A549 (cell line): ENCODE results near the gene OSGEP. TPM values are rescaled to one million over a fixed set of nuclear protein-coding genes. Genes with fewer than 3 reads are reported as not detected.
A peak's percentile ranks its signal among the peaks of the same experiment; 100 is the strongest.

ENCODE experiments used
- ATOH8 ChIP-seq: fragments of 250-450 bp; sonication (Bioruptor Pico); IDR thresholded peaks from 2 replicates; pipeline ENCODE4 v1.5.0; 2020; ENCODE audit warnings: low read depth, mild to moderate bottlenecking, moderate library complexity
- CHD4 ChIP-seq: fragments of 200-600 bp; sonication (generic); IDR thresholded peaks from 2 replicates; pipeline ENCODE4 v1.6.1; 2016; ENCODE audit warnings: antibody characterized with exemption, mild to moderate bottlenecking, borderline replicate concordance
- CTCF ChIP-seq: fragments of >200 bp; sonication (Bioruptor Twin); formaldehyde crosslinking; IDR thresholded peaks from 3 replicates; pipeline ENCODE4 v1.5.1; 2016
- EHF ChIP-seq: fragments of 250-450 bp; sonication (Bioruptor Pico); IDR thresholded peaks from 2 replicates; pipeline ENCODE4 v1.5.0; 2020; ENCODE audit warnings: mild to moderate bottlenecking
- EHMT2 ChIP-seq: fragments of 200-600 bp; sonication (generic); IDR thresholded peaks from 2 replicates; pipeline ENCODE4 v1.6.1; 2016; ENCODE audit warnings: antibody characterized with exemption, low read depth, mild to moderate bottlenecking, moderate library complexity
- FOSL2 ChIP-seq, 2 experiments: fragments of 450-650 bp in 1 of 2; fragments of >200 bp in 1 of 2; sonication (Bioruptor Twin) in 1 of 2; formaldehyde crosslinking; IDR thresholded peaks; 2 replicates each; pipeline versions ENCODE4 v1.5.0 to v1.6.1; 2016 to 2020; ENCODE audit warnings: mild to moderate bottlenecking in 1 of 2, moderate library complexity in 1 of 2
- FOXS1 ChIP-seq: fragments of 250-450 bp; sonication (Bioruptor Pico); IDR thresholded peaks from 2 replicates; pipeline ENCODE4 v1.5.0; 2020; ENCODE audit warnings: mild to moderate bottlenecking, moderate library complexity
- HES2 ChIP-seq: fragments of >200 bp; sonication (Bioruptor Twin); formaldehyde crosslinking; IDR thresholded peaks from 2 replicates; pipeline ENCODE4 v1.6.1; 2016
- HEYL ChIP-seq: fragments of 250-450 bp; sonication (Bioruptor Pico); IDR thresholded peaks from 2 replicates; pipeline ENCODE4 v1.8.0; 2021; ENCODE audit warnings: mild to moderate bottlenecking, moderate library complexity
- HMGXB4 ChIP-seq: fragments of 250-450 bp; sonication (Bioruptor Pico); IDR thresholded peaks from 2 replicates; pipeline ENCODE4 v1.5.0; 2021; ENCODE audit warnings: mild to moderate bottlenecking, moderate library complexity, borderline replicate concordance
- HOXB13 ChIP-seq: fragments of 250-450 bp; sonication (Bioruptor Pico); IDR thresholded peaks from 2 replicates; pipeline ENCODE4 v1.5.0; 2020; ENCODE audit warnings: low read depth, mild to moderate bottlenecking, moderate library complexity
- KDM5A ChIP-seq: fragments of 200-600 bp; sonication (generic); IDR thresholded peaks from 2 replicates; pipeline ENCODE4 v1.6.1; 2016; ENCODE audit warnings: antibody characterized with exemption, mild to moderate bottlenecking
- MAFK ChIP-seq: fragments of 450-650 bp; IDR thresholded peaks from 2 replicates; pipeline ENCODE4 v1.6.1; 2014; ENCODE audit not compliant: partially characterized antibody
- MAZ ChIP-seq: fragments of 150-350 bp; IDR thresholded peaks from 2 replicates; pipeline ENCODE4 v1.6.1; 2014; ENCODE audit warnings: antibody characterized with exemption, low read depth, low read length, borderline replicate concordance
- MYC ChIP-seq: IDR thresholded peaks from 2 replicates; pipeline ENCODE4 v1.6.1; 2012; ENCODE audit warnings: mild to moderate bottlenecking, inconsistent platforms, low read length, improper control_type of control experiment, borderline replicate concordance
- NPAS2 ChIP-seq: fragments of 250-450 bp; sonication (Bioruptor Pico); IDR thresholded peaks from 2 replicates; pipeline ENCODE4 v1.8.0; 2022; ENCODE audit warnings: mild to moderate bottlenecking, moderate library complexity, borderline replicate concordance
- POLR2AphosphoS2 ChIP-seq: conservative IDR thresholded peaks from 2 replicates; pipeline ENCODE4 v1.6.1; 2012; ENCODE audit warnings: low read length, improper control_type of control experiment, inconsistent platforms
- RAD21 ChIP-seq, 2 experiments: fragments of >200 bp in 1 of 2; sonication (Bioruptor Twin) in 1 of 2; formaldehyde crosslinking in 1 of 2; IDR thresholded peaks in 1 of 2; conservative IDR thresholded peaks in 1 of 2; 2 replicates in 1 of 2; 3 replicates in 1 of 2; pipeline ENCODE4 v1.6.1; 2012 to 2018; ENCODE audit warnings: inconsistent platforms in 1 of 2
- RARB ChIP-seq: fragments of 250-450 bp; sonication (Bioruptor Pico); IDR thresholded peaks from 2 replicates; pipeline ENCODE4 v1.8.0; 2021; ENCODE audit warnings: mild to moderate bottlenecking, moderate library complexity
- SMC3 ChIP-seq: fragments of >200 bp; sonication (Bioruptor Twin); formaldehyde crosslinking; IDR thresholded peaks from 3 replicates; pipeline ENCODE4 v1.6.1; 2018; ENCODE audit warnings: inconsistent platforms
- ZC3H11A ChIP-seq: fragments of 450-650 bp; IDR thresholded peaks from 2 replicates; pipeline ENCODE4 v1.6.1; 2014; ENCODE audit warnings: antibody characterized with exemption, mild to moderate bottlenecking
- polyA plus RNA-seq, 4 experiments: library from polyadenylated mRNA; depleted of rRNA in 3 of 4; stranded (reverse); fragments of >200 nt; fragmentation: RNase III in 1 of 4; extraction: RNeasy Plus Mini Kit Qiagen cat#74134 plus additional on column Dnase treatment in 1 of 4; gene quantifications; 2 replicates in 3 of 4; 3 replicates in 1 of 4; pipeline ENCODE4 v1.2.3, GENCODE V29; 2011 to 2017
- TF ChIP-seq, protein P1 (sequence below): fragments of >200 bp; sonication (Bioruptor Twin); formaldehyde crosslinking; IDR thresholded peaks from 3 replicates; pipeline ENCODE4 v1.6.1; 2016

The OSGEP gene
- polyA plus RNA-seq, 2 of the 4 experiments (the other 2 are of a cell fraction), result 30.4 to 33.2 TPM

DNA sequence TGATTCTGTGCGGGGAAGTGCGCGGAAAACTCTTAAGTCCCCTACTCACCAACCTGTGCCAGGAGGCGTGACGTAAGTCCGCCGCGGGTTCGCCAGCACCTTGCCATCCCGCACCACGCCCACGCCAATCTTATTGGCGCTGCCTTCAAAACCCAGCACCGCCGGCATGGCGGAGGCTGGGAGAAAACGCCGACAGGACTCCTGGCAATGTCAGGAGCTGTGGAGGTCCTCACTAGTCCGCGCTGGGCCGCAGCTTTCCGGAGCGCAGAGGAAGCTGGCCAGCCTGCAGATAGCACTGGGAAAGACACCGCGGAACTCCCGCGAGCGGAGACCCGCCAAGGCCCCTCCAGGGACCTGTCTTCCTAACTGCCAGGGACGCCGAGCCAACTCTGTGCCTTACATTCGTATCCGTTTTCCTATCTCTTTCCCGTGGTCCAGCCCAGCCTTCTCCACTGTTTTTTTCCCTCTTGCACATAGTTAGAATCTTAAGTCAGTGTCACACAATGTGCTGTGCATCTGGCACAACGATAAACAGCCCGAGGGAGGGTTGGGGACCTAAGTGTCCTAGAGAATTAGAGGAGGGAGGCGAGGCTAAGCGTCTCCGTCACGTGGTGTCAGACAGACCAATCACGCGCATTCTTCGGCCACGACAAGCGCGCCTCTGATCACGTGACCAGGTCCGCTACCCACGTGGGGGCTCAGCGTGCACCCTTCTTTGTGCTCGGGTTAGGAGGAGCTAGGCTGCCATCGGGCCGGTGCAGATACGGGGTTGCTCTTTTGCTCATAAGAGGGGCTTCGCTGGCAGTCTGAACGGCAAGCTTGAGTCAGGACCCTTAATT is at the start of gene OSGEP, which contains the start of gene APEX1 (continued):
- TF ChIP-seq, protein P1, sequence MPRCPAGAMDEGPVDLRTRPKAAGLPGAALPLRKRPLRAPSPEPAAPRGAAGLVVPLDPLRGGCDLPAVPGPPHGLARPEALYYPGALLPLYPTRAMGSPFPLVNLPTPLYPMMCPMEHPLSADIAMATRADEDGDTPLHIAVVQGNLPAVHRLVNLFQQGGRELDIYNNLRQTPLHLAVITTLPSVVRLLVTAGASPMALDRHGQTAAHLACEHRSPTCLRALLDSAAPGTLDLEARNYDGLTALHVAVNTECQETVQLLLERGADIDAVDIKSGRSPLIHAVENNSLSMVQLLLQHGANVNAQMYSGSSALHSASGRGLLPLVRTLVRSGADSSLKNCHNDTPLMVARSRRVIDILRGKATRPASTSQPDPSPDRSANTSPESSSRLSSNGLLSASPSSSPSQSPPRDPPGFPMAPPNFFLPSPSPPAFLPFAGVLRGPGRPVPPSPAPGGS, result peak; percentile 79
- TF ChIP-seq HOXB13 (CRISPR knock-in tag), result 0 out of 2 replicates have a peak, but pooled peaks have one; percentile 60
- no peak for TF ChIP-seq MAFK
- TF ChIP-seq ZC3H11A, result no peak
- TF ChIP-seq RARB (CRISPR knock-in tag), result no peak; the same call in 1 of the 2 replicates
- TF ChIP-seq EHF (CRISPR knock-in tag), result no peak
- no peak for TF ChIP-seq POLR2AphosphoS2
- TF ChIP-seq SMC3, result no peak
- TF ChIP-seq HMGXB4 (CRISPR knock-in tag), result no peak
- TF ChIP-seq FOSL2 (IDR thresholded peaks at IDR 0.05), result no peak
- no peak for TF ChIP-seq FOSL2 (CRISPR knock-in tag; IDR thresholded peaks at IDR 0.05)
- TF ChIP-seq HEYL (CRISPR knock-in tag), result no peak
- no peak for TF ChIP-seq EHMT2
- no peak for TF ChIP-seq ATOH8 (CRISPR knock-in tag)
- no peak for TF ChIP-seq MAZ
- TF ChIP-seq NPAS2 (CRISPR knock-in tag), result peak; percentile 86
- TF ChIP-seq RAD21 (conservative IDR thresholded peaks at IDR 0.05 in 1 of 2, IDR thresholded peaks at IDR 0.05 in 1 of 2), result no peak
- peak; percentile 62; the same call in 1 of the 2 replicates for TF ChIP-seq FOXS1 (CRISPR knock-in tag)
- peak; percentile 95 for TF ChIP-seq MYC
- TF ChIP-seq HES2, result no peak
- no peak; the same call in 1 of the 2 replicates for TF ChIP-seq KDM5A
- no peak for TF ChIP-seq CTCF
- TF ChIP-seq CHD4, result no peak
